ENCODE measurements around the gene ELMOD3. TPM values are rescaled to one million over a fixed set of nuclear protein-coding genes. Genes with fewer than 3 reads are reported as not detected.

ELMOD3 gene
- total and polyA plus RNA-seq, 4 donors: 5.5 to 15.8 (median 8.0) TPM

DNA sequence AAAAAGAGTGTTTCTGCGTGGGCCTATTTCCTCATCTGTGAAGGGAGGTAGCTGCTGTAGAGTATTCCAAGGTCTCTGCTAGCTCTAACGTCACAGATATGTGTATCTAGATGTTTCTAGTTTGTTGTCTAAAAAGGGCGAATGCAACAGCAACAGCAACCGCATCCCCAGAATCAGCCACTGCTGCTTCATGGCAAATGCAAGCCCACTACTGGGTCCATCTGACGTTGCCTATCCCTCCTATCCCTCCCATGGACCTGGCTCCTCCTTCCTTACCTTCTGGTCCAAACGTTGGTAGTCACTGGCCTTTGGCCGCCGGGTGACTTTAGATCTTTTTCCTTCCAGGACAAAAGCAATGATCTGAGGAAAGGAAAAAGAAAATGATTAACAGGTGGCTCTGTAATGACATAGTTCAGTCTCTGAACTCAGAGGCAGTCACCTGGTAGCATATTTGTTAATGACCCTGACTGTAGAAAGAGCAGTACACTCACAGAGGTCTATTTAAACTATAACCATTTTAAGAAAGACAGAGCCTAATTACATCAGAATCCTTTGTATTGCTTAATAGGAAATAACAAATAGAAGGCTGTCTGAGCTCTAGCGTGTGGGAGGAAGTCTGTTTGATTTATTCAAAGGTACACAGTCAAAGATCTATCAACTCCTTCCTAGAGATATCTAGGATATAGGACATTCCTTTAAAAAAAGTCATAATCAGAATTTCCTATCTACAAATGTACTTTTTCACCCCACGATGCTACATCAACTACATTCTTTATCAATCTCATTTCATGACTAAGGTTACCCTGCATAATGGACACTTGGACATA lies 29.7 kb upstream of the ELMOD3 start:
- 12% methylated on average over 10 of the region's 10 CpGs for WGBS
- Histone ChIP-seq H3K9ac (ENCODE audit: low read depth in 1 of 2, low read length in 2 of 2) (peak overlapping the region; percentile 58 to 81), H3K36me3 (ENCODE audit: control insufficient read depth in 4 of 4, insufficient read depth in 3 of 4, low read depth in 1 of 4, low read length in 3 of 4) (peaks cover 0 to 27% (median 22%) of the 10 kb centered on the region in 4 donors), H3K4me1 (ENCODE audit: control insufficient read depth in 4 of 4, insufficient read depth in 4 of 4, low read length in 3 of 4) (peaks cover 11 to 53% (median 35%) of the 10 kb centered on the region in 4 donors), H3K27ac (ENCODE audit: low read depth in 1 of 2, low read length in 2 of 2) (peak overlapping the region; percentile 92 to 99), H3K9me3 (ENCODE audit: control insufficient read depth in 4 of 4, low read length in 3 of 4) (no peaks in the 10 kb centered on the region), H3K4me3 (ENCODE audit: low read depth in 1 of 3, low read length in 3 of 3) (peak overlapping the region; percentile 79 to 98 (median 95)), H3K27me3 (ENCODE audit: control insufficient read depth in 4 of 4, insufficient read depth in 4 of 4, low read length in 3 of 4) (no peaks in the 10 kb centered on the region)
- DNase-seq (ENCODE audit: low spot score): no peak
- TF ChIP-seq HNF4A (conservative IDR thresholded peaks at IDR 0.05) (peak; percentile 90 to 92), JUND (IDR thresholded peaks at IDR 0.05) (peak; percentile 70 to 93), RXRA (IDR thresholded peaks at IDR 0.05) (peak; percentile 82 to 96), GABPA (IDR thresholded peaks at IDR 0.05 in 1 of 2, conservative IDR thresholded peaks at IDR 0.05 in 1 of 2) (no peak), EGR1 (IDR thresholded peaks at IDR 0.05; ENCODE audit: low read depth in 2 of 2) (peak; percentile 51 to 85), YY1 (IDR thresholded peaks at IDR 0.05) (peak; percentile 83), RAD21 (IDR thresholded peaks at IDR 0.05) (peak in 1 of 2 donors; percentile 38), SP1 (IDR thresholded peaks at IDR 0.05) (peak; percentile 96), FOXA2 (IDR thresholded peaks at IDR 0.05) (no peak), NR2F2 (IDR thresholded peaks at IDR 0.05) (peak; percentile 47), HNF4G (IDR thresholded peaks at IDR 0.05) (peak; percentile 61), TAF1 (conservative IDR thresholded peaks at IDR 0.05) (peak; percentile 88), FOXA1 (IDR thresholded peaks at IDR 0.05) (peak; percentile 14)
- TF ChIP-seq, protein P1, sequence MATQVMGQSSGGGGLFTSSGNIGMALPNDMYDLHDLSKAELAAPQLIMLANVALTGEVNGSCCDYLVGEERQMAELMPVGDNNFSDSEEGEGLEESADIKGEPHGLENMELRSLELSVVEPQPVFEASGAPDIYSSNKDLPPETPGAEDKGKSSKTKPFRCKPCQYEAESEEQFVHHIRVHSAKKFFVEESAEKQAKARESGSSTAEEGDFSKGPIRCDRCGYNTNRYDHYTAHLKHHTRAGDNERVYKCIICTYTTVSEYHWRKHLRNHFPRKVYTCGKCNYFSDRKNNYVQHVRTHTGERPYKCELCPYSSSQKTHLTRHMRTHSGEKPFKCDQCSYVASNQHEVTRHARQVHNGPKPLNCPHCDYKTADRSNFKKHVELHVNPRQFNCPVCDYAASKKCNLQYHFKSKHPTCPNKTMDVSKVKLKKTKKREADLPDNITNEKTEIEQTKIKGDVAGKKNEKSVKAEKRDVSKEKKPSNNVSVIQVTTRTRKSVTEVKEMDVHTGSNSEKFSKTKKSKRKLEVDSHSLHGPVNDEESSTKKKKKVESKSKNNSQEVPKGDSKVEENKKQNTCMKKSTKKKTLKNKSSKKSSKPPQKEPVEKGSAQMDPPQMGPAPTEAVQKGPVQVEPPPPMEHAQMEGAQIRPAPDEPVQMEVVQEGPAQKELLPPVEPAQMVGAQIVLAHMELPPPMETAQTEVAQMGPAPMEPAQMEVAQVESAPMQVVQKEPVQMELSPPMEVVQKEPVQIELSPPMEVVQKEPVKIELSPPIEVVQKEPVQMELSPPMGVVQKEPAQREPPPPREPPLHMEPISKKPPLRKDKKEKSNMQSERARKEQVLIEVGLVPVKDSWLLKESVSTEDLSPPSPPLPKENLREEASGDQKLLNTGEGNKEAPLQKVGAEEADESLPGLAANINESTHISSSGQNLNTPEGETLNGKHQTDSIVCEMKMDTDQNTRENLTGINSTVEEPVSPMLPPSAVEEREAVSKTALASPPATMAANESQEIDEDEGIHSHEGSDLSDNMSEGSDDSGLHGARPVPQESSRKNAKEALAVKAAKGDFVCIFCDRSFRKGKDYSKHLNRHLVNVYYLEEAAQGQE (IDR thresholded peaks at IDR 0.05): peak; percentile 83
- TF ChIP-seq, protein P2, sequence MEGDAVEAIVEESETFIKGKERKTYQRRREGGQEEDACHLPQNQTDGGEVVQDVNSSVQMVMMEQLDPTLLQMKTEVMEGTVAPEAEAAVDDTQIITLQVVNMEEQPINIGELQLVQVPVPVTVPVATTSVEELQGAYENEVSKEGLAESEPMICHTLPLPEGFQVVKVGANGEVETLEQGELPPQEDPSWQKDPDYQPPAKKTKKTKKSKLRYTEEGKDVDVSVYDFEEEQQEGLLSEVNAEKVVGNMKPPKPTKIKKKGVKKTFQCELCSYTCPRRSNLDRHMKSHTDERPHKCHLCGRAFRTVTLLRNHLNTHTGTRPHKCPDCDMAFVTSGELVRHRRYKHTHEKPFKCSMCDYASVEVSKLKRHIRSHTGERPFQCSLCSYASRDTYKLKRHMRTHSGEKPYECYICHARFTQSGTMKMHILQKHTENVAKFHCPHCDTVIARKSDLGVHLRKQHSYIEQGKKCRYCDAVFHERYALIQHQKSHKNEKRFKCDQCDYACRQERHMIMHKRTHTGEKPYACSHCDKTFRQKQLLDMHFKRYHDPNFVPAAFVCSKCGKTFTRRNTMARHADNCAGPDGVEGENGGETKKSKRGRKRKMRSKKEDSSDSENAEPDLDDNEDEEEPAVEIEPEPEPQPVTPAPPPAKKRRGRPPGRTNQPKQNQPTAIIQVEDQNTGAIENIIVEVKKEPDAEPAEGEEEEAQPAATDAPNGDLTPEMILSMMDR (IDR thresholded peaks at IDR 0.05; ENCODE audit: low read depth, low read length, missing input control): no peak
- TF ChIP-seq, protein P3, sequence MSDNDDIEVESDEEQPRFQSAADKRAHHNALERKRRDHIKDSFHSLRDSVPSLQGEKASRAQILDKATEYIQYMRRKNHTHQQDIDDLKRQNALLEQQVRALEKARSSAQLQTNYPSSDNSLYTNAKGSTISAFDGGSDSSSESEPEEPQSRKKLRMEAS (IDR thresholded peaks at IDR 0.05): peak; percentile 94
- TF ChIP-seq, protein P4, sequence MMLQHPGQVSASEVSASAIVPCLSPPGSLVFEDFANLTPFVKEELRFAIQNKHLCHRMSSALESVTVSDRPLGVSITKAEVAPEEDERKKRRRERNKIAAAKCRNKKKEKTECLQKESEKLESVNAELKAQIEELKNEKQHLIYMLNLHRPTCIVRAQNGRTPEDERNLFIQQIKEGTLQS (IDR thresholded peaks at IDR 0.05): peak; percentile 73
- TF ChIP-seq, protein P5, sequence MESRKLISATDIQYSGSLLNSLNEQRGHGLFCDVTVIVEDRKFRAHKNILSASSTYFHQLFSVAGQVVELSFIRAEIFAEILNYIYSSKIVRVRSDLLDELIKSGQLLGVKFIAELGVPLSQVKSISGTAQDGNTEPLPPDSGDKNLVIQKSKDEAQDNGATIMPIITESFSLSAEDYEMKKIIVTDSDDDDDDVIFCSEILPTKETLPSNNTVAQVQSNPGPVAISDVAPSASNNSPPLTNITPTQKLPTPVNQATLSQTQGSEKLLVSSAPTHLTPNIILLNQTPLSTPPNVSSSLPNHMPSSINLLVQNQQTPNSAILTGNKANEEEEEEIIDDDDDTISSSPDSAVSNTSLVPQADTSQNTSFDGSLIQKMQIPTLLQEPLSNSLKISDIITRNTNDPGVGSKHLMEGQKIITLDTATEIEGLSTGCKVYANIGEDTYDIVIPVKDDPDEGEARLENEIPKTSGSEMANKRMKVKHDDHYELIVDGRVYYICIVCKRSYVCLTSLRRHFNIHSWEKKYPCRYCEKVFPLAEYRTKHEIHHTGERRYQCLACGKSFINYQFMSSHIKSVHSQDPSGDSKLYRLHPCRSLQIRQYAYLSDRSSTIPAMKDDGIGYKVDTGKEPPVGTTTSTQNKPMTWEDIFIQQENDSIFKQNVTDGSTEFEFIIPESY (IDR thresholded peaks at IDR 0.05): peak; percentile 94
